ENCODE results near the gene SLIT3. TPM values are rescaled to one million over a fixed set of nuclear protein-coding genes. Genes with fewer than 3 reads are reported as not detected.

The SLIT3 gene
- total RNA-seq, 1 donor from 2014 or later: 56.6 TPM

DNA sequence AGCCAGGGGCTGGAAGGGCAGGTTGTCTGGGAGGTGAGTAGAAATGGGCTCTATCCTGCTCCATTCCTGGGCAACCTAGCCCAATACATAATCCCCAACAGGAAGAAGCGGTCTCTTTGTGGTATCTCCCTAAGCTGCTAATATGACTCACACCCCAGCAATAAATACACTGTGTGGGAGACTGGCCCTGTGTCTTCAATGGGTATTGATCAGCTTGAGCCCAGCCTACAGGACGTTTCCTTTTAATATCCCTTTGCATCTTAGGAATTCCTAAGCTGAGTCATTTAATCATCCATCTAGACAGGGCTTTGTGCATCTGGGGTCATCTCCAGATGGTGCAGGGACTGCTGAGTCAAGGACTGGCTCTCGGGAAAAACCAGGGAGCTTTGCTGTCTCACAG lies 514.8 kb downstream of the SLIT3 start:
- TF ChIP-seq CTCF (conservative IDR thresholded peaks at IDR 0.05): no peak
- Mint-ChIP-seq H3K27ac (no peak overlapping the region), H3K27me3 (peaks cover 16% of the 10 kb centered on the region), H3K4me3 (no peak overlapping the region), H3K4me1 (ENCODE audit: unreplicated experiment) (peaks cover 12% of the 10 kb centered on the region), H3K36me3 (peaks cover 14% of the 10 kb centered on the region), H3K9me3 (no peaks in the 10 kb centered on the region)
- DNase-seq (ENCODE audit: extremely low spot score, unreplicated experiment): no peak

- H3K4me1 Mint-ChIP-seq (ENCODE audit: unreplicated experiment): peaks cover 5% of the 10 kb centered on the region
- no peaks in the 10 kb centered on the region for H3K9me3 Mint-ChIP-seq
- no peak overlapping the region for H3K4me3 Mint-ChIP-seq
- no peak for DNase-seq (ENCODE audit: extremely low spot score, unreplicated experiment)
- no peak for TF ChIP-seq CTCF (conservative IDR thresholded peaks at IDR 0.05)
- peaks cover 14% of the 10 kb centered on the region for H3K36me3 Mint-ChIP-seq
- no peak overlapping the region for H3K27ac Mint-ChIP-seq
- peaks cover 11% of the 10 kb centered on the region for H3K27me3 Mint-ChIP-seq
These were observed 516.5 kb downstream of the SLIT3 start for GRCh38 chr5:168784454-168784853.

DNA sequence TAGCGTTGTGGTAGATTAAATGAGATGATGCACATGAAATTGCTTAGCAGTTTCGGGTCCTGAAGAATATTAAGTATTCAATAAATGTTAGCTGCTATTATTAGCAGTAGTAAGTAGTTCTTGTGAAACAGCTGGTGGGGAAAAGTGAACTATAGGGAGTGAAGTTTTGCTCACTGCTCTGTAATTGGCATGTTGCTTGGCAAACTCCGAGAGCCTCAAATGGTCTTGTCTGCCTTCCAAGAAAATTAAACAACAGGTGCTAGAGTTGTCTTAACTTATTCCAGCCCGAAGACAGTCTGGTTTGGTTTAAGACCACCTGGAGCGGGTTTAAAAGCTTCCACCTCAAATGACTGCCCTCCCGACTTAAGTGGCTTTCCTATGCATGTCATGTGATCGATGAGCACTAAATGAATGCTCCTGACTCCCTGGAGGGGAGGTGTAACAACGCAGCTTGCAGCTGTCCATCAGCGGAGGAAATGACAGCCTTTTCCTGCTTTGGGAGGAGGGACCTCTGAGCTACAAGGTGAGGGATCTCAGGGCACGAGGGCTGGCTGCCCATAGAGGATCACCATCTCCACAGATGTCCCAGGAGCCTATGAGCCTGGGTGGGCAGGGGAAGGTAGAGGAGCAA lies 518.9 kb downstream of the SLIT3 start:
- no peak for DNase-seq (ENCODE audit: extremely low spot score, unreplicated experiment)
- no peak for TF ChIP-seq CTCF (conservative IDR thresholded peaks at IDR 0.05)

DNA sequence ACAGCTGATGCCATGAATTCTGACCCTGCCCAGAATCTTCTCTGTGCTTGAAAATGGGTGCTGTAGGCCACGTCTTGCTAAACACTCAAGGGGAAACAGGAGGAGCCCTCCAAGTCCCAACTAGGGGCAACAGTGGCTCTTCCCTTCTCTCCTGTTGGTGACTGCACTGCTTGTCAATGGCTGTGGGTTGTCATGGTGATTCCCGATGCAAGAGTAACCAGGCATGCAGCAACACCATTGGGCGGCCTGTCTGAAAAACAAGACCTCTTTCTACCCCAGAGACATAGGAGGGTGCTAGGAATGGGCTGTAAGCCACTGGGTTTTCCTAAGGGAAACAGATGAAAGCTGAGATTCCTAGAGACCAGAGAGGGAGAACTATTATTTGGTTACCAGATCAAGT lies 520.1 kb downstream of the SLIT3 start:
- no peaks in the 10 kb centered on the region for H3K9me3 Mint-ChIP-seq
- no peak overlapping the region for H3K4me3 Mint-ChIP-seq
- no peak for DNase-seq (ENCODE audit: extremely low spot score, unreplicated experiment)
- H3K4me1 Mint-ChIP-seq (ENCODE audit: unreplicated experiment): peaks cover 10% of the 10 kb centered on the region
- no peak overlapping the region for H3K27ac Mint-ChIP-seq
- peaks cover 15% of the 10 kb centered on the region for H3K27me3 Mint-ChIP-seq
- TF ChIP-seq CTCF (conservative IDR thresholded peaks at IDR 0.05): no peak
- peaks cover 14% of the 10 kb centered on the region for H3K36me3 Mint-ChIP-seq

More for the DNA sequence above, 518.9 kb downstream of the SLIT3 start:
- H3K4me3 Mint-ChIP-seq: no peak overlapping the region
- H3K36me3 Mint-ChIP-seq: peaks cover 14% of the 10 kb centered on the region
- peaks cover 11% of the 10 kb centered on the region for H3K27me3 Mint-ChIP-seq
- no peak overlapping the region for H3K27ac Mint-ChIP-seq
- H3K9me3 Mint-ChIP-seq: no peaks in the 10 kb centered on the region
- peaks cover 5% of the 10 kb centered on the region for H3K4me1 Mint-ChIP-seq (ENCODE audit: unreplicated experiment)

DNA sequence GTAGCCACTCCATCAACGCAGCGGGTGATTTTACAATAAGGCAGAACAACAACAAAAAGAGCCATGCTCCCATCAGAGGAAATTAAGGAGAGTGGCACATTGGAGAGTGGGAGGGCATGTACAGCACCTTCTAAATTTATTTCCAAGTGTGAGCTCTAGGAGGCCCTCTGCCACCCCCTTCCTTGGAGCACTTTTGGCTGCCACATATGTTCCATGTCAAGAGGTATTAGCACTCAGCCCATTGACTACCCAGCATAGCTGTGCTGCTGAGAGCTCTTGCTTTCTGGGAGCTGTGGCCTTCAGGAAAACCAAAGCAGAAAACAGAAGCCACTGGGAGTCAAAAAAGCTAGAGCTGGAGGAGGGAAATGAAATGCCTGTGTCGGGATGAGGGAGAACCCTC lies 521.6 kb downstream of the SLIT3 start:
- TF ChIP-seq CTCF (conservative IDR thresholded peaks at IDR 0.05): no peak
- Mint-ChIP-seq H3K27me3 (peaks cover 17% of the 10 kb centered on the region), H3K27ac (no peak overlapping the region), H3K36me3 (peaks cover 16% of the 10 kb centered on the region), H3K4me1 (ENCODE audit: unreplicated experiment) (peaks cover 12% of the 10 kb centered on the region), H3K4me3 (no peak overlapping the region), H3K9me3 (no peaks in the 10 kb centered on the region)
- DNase-seq (ENCODE audit: extremely low spot score, unreplicated experiment): no peak
